ENCODE results near the gene ZNF526.

ZNF526 gene

DNA sequence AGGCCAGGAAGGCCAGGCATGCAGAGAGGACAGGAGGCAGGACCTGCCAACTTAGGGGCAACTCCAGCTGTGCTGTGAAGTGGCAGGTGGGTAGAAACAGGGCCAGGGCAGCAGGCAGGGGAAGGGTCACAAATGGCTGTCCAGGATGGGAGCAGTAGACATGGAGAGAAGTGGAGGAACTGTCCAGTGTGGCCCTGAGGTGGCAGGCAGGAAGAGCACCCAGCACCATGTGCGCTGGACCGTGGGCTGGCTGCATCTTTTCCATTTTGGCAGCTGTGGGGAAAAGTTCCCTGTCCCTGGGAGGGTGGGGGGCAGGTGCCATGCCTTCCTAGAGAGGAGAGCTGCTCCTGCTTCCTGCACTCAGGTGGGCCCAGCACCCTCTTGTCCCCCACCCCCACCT, 16.4 kb upstream of the ZNF526 start:
- H3K4me2 ChIP-seq: no peak overlapping the region
- H4K20me1 ChIP-seq: peaks cover 97% of the 10 kb centered on the region
- H3K27me3 ChIP-seq: no peaks in the 10 kb centered on the region
- peaks cover 86% of the 10 kb centered on the region for H3K36me3 ChIP-seq
- H3K27ac ChIP-seq: no peak overlapping the region
- no peak overlapping the region for H3K4me3 ChIP-seq
- peaks cover 71% of the 10 kb centered on the region for H3K4me1 ChIP-seq
- no peaks in the 10 kb centered on the region for H3K9me3 ChIP-seq
- TF ChIP-seq Cebpa-rat (IDR thresholded peaks at IDR 0.05): no peak
- no peak overlapping the region for H3K9ac ChIP-seq

DNA sequence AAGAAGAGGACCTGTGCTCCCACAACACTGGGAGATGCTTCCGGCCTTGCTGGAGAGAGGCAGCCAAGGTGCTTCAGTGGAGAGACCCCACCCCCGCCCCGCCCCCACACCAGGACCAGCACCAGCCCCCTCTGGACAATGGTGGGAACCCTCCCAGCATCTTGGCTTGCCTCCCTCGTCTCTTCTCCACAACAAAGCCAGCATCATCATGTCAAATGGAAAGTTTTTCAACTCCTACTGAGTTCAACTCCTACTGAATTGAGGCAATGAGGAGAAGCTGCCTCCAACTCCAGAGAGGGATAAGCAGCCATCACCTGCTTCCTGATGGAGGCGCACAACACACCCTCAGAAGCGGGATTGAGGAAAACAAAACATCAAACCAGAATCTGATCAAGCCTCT, 15.4 kb upstream of the ZNF526 start:
- no peaks in the 10 kb centered on the region for H3K27me3 ChIP-seq
- H3K4me1 ChIP-seq: peaks cover 61% of the 10 kb centered on the region
- H3K27ac ChIP-seq: no peak overlapping the region
- H3K4me3 ChIP-seq: no peak overlapping the region
- peaks cover 96% of the 10 kb centered on the region for H4K20me1 ChIP-seq
- H3K4me2 ChIP-seq: no peak overlapping the region
- no peak for TF ChIP-seq Cebpa-rat (IDR thresholded peaks at IDR 0.05)
- H3K36me3 ChIP-seq: peaks cover 93% of the 10 kb centered on the region
- no peaks in the 10 kb centered on the region for H3K9me3 ChIP-seq
- H3K9ac ChIP-seq: no peak overlapping the region

DNA sequence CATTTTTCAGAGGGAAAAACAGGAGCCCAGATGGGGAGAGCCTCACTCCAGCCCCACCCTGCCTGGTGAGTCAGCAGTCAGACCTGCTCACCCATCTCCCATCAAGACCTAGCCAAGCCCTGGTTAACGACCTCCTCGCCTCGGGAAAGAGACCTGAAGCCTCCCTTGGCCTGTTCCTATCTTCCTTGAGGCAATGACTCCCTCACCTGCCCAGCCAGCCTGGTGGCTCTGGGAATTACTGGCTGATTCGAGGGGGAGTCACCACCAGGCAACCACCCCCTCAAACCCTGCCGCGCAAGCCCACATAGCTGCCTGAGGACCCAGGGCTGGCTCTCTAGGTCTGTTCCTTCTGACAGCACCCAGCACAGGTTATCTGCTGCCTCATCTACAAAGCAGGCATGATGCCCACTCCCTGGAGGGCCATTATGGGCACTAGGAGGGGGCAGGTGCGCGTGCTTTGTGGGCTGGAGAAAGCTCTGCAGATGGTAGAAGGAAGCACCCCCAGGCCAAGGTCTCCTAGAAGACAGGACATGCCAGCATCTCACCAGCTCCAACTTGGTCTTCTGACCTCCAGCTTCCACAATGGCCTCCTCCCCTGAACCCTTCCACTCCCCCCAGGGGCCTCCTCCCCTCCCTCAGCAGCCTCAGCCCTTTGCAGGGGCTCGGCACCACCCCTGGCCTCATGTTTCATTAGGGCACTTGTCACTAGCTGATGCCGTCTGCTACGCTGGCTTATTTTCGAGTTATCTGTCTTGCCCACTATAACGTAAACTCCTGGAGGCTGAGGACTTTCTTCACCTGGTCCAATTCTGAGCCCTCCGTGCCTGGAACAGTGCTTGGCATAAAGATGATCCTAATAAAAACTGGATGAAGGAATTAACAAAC, 13.0 kb upstream of the ZNF526 start:
- Histone ChIP-seq H3K9ac (no peak overlapping the region), H3K27ac (no peak overlapping the region; the same call in 1 of the 2 replicates), H3K4me3 (no peak overlapping the region), H3K36me3 (peaks cover 95% of the 10 kb centered on the region), H3K4me1 (peaks cover 36% of the 10 kb centered on the region), H3K27me3 (no peaks in the 10 kb centered on the region), H4K20me1 (peaks cover 92% of the 10 kb centered on the region), H3K9me3 (no peaks in the 10 kb centered on the region), H3K4me2 (peak overlapping the region; percentile 61)
- no peak for TF ChIP-seq Cebpa-rat (IDR thresholded peaks at IDR 0.05)

DNA sequence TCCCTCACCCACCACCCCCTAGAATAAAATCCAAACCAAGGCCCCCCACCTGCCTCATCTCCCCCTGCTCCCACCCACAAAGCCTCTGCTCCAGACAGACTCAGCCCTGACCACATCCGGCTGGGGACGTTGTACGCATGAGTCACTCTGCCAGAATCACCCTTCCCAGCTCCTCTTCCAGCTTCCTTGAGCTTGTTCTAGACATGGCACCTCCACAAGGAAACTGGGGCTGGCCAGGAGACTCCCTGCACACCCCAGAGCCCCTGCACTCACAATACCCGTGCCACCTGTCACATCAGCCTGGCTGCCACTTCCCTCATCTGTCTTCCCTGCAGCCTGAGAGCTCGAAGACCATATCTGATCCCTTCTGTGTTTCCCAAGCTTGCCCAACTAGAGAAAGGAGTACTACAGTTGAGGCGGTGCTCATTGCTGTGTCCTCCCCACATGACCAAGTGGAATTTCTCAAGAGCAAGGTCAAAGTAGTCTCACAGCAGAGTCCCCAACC, 12.3 kb upstream of the ZNF526 start:
- peak overlapping the region; percentile 61 for H3K4me2 ChIP-seq
- H3K27me3 ChIP-seq: no peaks in the 10 kb centered on the region
- no peak overlapping the region for H3K9ac ChIP-seq
- H3K4me3 ChIP-seq: no peak overlapping the region
- no peaks in the 10 kb centered on the region for H3K9me3 ChIP-seq
- TF ChIP-seq Cebpa-rat (IDR thresholded peaks at IDR 0.05): no peak
- H3K36me3 ChIP-seq: peaks cover 95% of the 10 kb centered on the region
- H3K27ac ChIP-seq: no peak overlapping the region
- H4K20me1 ChIP-seq: peaks cover 92% of the 10 kb centered on the region
- H3K4me1 ChIP-seq: peaks cover 34% of the 10 kb centered on the region

DNA sequence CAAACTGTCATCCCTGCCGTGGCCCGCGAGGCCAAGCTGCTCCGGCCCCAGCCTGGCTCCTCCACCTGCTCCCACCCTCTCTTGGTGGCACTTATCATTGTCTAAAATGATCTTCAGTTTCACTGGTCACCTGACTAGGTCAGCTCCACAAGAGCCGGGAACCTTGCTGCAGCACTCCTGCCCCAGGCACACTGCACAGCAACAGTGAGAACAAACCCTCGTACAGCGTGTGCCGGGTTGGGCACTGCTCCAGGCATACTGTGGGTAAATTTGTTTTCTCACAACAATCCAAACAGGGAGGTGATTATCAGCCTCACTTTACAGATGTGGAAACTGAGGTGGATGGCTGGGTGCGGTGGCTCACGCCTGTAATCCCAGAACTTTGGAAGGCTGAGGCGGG, 11.5 kb upstream of the ZNF526 start:
- Histone ChIP-seq H3K4me2 (no peak overlapping the region), H4K20me1 (peaks cover 92% of the 10 kb centered on the region), H3K9ac (no peak overlapping the region), H3K27ac (no peak overlapping the region), H3K4me1 (peaks cover 40% of the 10 kb centered on the region), H3K4me3 (no peak overlapping the region), H3K9me3 (no peaks in the 10 kb centered on the region), H3K36me3 (peaks cover 95% of the 10 kb centered on the region), H3K27me3 (no peaks in the 10 kb centered on the region)
- TF ChIP-seq Cebpa-rat (IDR thresholded peaks at IDR 0.05): no peak

DNA sequence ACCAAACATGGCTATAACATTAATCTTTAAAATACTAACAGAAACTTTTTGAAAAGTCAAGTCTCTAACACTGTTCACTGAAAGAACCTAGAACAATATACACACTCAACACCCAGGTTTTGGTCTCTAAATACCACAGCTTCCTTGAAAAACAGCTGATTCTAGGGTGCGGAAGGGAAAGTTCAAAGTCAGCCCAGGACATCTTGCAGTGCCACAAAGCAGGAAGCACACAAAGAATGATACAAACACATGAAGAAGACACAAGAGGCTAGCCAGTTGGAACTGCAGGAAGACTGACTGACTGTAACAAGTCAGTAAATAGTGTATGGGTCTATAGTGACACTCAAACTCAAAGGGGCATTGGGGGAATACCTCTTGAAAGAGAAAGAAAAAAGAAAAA, 7.2 kb upstream of the ZNF526 start:
- peak overlapping the region; percentile 3; the same call in 1 of the 2 replicates for H3K9ac ChIP-seq

DNA sequence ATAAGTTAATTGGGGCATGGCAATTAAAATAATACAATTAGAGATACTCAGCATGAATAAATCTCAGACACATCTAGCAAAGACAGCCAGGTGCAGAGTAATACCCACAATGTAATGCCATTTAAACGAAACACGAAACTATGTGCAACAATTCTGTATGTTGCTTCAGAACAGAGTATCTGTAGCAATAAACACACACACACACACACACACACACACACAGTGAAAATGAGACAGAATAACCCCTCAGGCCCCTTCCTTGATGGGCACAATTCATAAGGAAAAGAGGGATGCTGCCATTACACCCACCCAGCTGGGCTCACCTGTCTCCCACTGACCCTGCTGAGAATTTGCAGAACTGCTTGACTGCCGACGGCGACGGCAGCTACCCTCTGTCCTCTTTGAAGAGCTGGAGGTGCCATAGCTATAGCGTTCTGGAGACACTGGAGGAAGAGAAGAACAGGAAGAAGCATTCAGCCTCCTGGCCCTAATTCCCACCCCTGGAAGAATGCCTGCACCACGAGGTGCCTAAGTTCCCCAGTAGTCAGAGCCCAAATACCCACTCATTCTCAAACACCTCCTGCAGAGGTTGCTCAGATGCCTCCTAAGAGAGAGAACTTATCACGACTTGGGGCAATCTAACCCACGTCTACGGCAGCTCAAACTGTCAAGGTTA, 5.2 kb upstream of the ZNF526 start:
- peaks cover 53% of the 10 kb centered on the region for H3K36me3 ChIP-seq
- H3K9ac ChIP-seq: peak overlapping the region; percentile 89; the same call in 1 of the 2 replicates

More for the DNA sequence above, 7.2 kb upstream of the ZNF526 start:
- Histone ChIP-seq H3K9me3 (no peaks in the 10 kb centered on the region), H3K36me3 (peaks cover 73% of the 10 kb centered on the region), H4K20me1 (peaks cover 89% of the 10 kb centered on the region), H3K27me3 (no peaks in the 10 kb centered on the region), H3K4me2 (0 out of 2 replicates have a peak overlapping the region, but pooled peaks have one; percentile 6), H3K4me1 (peaks cover 42% of the 10 kb centered on the region), H3K4me3 (no peak overlapping the region), H3K27ac (no peak overlapping the region)
- TF ChIP-seq Cebpa-rat (IDR thresholded peaks at IDR 0.05): no peak

DNA sequence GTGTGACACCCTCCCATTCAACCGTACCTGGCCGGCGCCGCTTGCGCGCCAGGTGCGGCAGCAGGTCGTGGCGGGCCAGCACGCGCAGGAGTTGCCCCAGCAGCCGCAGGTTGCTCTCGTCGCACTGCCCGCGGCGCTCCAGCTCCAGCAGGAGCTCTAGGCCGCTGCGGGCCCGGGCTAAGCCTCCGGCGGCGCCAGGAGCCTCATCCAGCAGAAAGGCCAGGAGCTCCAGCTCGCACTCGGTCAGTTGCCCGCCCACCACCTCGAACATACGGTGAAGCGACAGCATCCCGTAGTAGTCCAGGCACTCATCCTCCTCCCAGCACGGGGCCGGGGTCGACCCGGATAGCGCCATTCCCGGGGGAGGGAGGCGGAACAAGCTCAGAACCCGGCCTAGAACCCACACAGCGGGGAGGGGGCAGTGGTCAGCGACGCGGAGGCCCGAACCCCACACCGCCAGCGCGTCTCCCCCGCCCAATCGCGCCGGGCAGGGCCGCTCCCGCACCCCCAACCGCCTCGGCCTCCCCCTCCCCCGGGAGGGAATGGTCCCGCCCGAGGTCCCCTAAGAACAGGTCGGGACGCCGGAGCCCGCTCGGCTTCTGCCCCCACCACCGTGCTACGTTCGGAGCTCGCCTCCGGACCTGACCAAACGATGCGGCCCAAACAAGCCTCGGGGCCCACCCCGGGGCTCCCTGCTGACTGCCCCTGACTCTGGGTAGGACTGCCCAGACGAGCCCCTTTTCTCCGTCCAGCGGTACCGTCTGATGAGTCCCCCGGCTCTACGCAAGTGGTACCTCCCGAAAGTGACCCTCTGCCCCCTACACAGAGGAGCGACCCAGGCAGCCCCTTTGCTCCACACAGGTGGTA, 3.2 kb upstream of the ZNF526 start:
- peaks cover 68% of the 10 kb centered on the region for H4K20me1 ChIP-seq
- peak overlapping the region; percentile 85 for H3K27ac ChIP-seq
- peaks cover 65% of the 10 kb centered on the region for H3K4me1 ChIP-seq
- no peaks in the 10 kb centered on the region for H3K9me3 ChIP-seq
- peak overlapping the region; percentile 89 for H3K9ac ChIP-seq
- peaks cover 37% of the 10 kb centered on the region for H3K36me3 ChIP-seq
- H3K4me3 ChIP-seq: peak overlapping the region; percentile 93
- no peak for TF ChIP-seq Cebpa-rat (IDR thresholded peaks at IDR 0.05)
- H3K4me2 ChIP-seq: peak overlapping the region; percentile 95
- H3K27me3 ChIP-seq: no peaks in the 10 kb centered on the region

More for the DNA sequence above, 5.2 kb upstream of the ZNF526 start:
- no peaks in the 10 kb centered on the region for H3K27me3 ChIP-seq
- no peak overlapping the region for H3K27ac ChIP-seq
- TF ChIP-seq Cebpa-rat (IDR thresholded peaks at IDR 0.05): no peak
- peak overlapping the region; percentile 95 for H3K4me2 ChIP-seq
- H3K9me3 ChIP-seq: no peaks in the 10 kb centered on the region
- H3K4me1 ChIP-seq: peaks cover 52% of the 10 kb centered on the region
- peaks cover 70% of the 10 kb centered on the region for H4K20me1 ChIP-seq
- H3K4me3 ChIP-seq: no peak overlapping the region
